A673 (cell line): Measurements from ENCODE around the gene EEF1A2. TPM values are rescaled to one million over a fixed set of nuclear protein-coding genes. Genes with fewer than 3 reads are reported as not detected.

Experiments used
- Bru-seq: library from RNA; stranded (reverse); fragments of 400-500 nt; gene quantifications from one replicate; lab custom pipeline; 2021; lab: Mats Ljungman, UMichigan
- BruChase-seq, 2 experiments: library from RNA; stranded (reverse); fragments of 400-500 nt; gene quantifications; one replicate each; lab custom pipeline; 2021; lab: Mats Ljungman, UMichigan
- BruUV-seq: library from RNA; stranded (reverse); fragments of 400-500 nt; replicated peaks from 2 replicates; lab custom pipeline; 2021; lab: Mats Ljungman, UMichigan
- CTCF ChIA-PET: fragments of 300-600 bp; sonication (Branson Sonifier 250); formaldehyde crosslinking; loops from one replicate; lab custom pipeline; 2022; ENCODE audit warnings: antibody characterized with exemption; lab: Charles Lee
- POLR2A ChIA-PET: fragments of 300-600 bp; sonication (Branson Sonifier 250); formaldehyde crosslinking; loops from one replicate; lab custom pipeline; 2022; ENCODE audit warnings: antibody characterized with exemption; ENCODE audit not compliant: low non-redundant PET; lab: Charles Lee
- DNase-seq: peaks from one replicate; pipeline ENCODE4 v3.0.0-alpha.2; 2015; ENCODE audit warnings: low spot score
- H3K27ac ChIP-seq: fragments of 200-600 bp; sonication (generic); 2 replicates; pipeline ENCODE4 v1.5.1; 2016; ENCODE audit warnings: mixed run types, low read depth, mild to moderate bottlenecking, mixed read lengths, antibody characterized with exemption, low read length; ENCODE audit not compliant: poor library complexity, severe bottlenecking
- H3K27me3 ChIP-seq: fragments of 200-600 bp; sonication (generic); replicated peaks from 2 replicates; pipeline ENCODE4 v1.6.1; 2017; ENCODE audit warnings: mixed run types, low read depth, mild to moderate bottlenecking, mixed read lengths, antibody characterized with exemption, low read length; ENCODE audit not compliant: insufficient read depth, poor library complexity
- H3K36me3 ChIP-seq: fragments of 200-600 bp; sonication (generic); 2 replicates; pipeline ENCODE4 v1.6.1; 2016; ENCODE audit warnings: mixed run types, mild to moderate bottlenecking, mixed read lengths, antibody characterized with exemption, low read length; ENCODE audit not compliant: insufficient read depth, poor library complexity, severe bottlenecking
- H3K4me1 ChIP-seq: fragments of 200-600 bp; sonication (generic); 2 replicates; pipeline ENCODE4 v1.6.1; 2017; ENCODE audit warnings: mixed run types, mild to moderate bottlenecking, mixed read lengths, antibody characterized with exemption, low read length; ENCODE audit not compliant: insufficient read depth, poor library complexity, severe bottlenecking
- H3K4me3 ChIP-seq: fragments of 200-600 bp; sonication (generic); 2 replicates; pipeline ENCODE4 v1.5.1; 2016; ENCODE audit warnings: low read depth, mixed run types, mild to moderate bottlenecking, mixed read lengths, low read length; ENCODE audit not compliant: poor library complexity, severe bottlenecking
- H3K9me3 ChIP-seq: fragments of 200-600 bp; sonication (generic); 2 replicates; pipeline ENCODE4 v1.6.1; 2016; ENCODE audit warnings: mixed run types, low read depth, mild to moderate bottlenecking, mixed read lengths, antibody characterized with exemption, low read length; ENCODE audit not compliant: poor library complexity, severe bottlenecking
- CTCF ChIP-seq: fragments of 300-800, 200-600 bp; sonication (generic); conservative IDR thresholded peaks from 2 replicates; pipeline ENCODE4 v1.5.1; 2017; ENCODE audit warnings: low read depth, mild to moderate bottlenecking, antibody characterized with exemption, low read length, moderate library complexity, mixed read lengths
- EZH2 ChIP-seq: fragments of 200-600 bp; sonication (generic); IDR thresholded peaks from 2 replicates; pipeline ENCODE4 v1.6.1; 2017; ENCODE audit warnings: borderline replicate concordance, low read depth, mild to moderate bottlenecking, mixed read lengths, antibody characterized with exemption, low read length; ENCODE audit not compliant: poor library complexity, severe bottlenecking
- intact Hi-C: fragments of 100-400 bp; cut with micrococcal nuclease; formaldehyde crosslinking; loops from one replicate; pipeline ENCODE4 v1.10.0; 2022; ENCODE audit not compliant: unreplicated experiment
- long read RNA-seq: library from polyadenylated mRNA; stranded (forward); transcript quantifications from one replicate; pipeline ENCODE4 v2.0.0, GENCODE V29; 2022
- total RNA-seq: library from RNA; stranded (reverse); gene quantifications from 2 replicates; pipeline ENCODE4 v1.2.3, GENCODE V29; 2021

Gene EEF1A2
- total RNA-seq = 7.5 and 13.7 TPM in 2 replicates
- Bru-seq, nascent RNA = percentile 24 among the genes with signal in this experiment
- BruChase-seq, experiment 1, labeled RNA remaining after a 2-hour chase = percentile 28 among the genes with signal in this experiment
- percentile 34 among the genes with signal in this experiment for BruChase-seq, experiment 2, labeled RNA remaining after a 6-hour chase
- long read RNA-seq, transcript EEF1A2-201 (8 exons, 2,014 nt) = major isoform, 11 of 15 reads
- long read RNA-seq, partial matches to known transcripts = 1 of 15 reads
- long read RNA-seq, other reads (novel, unspliced or antisense) = 3 of 15 reads

GRCh38 chr20:63498960-63499337, at the start of gene EEF1A2:
Gene EEF1A2 (minus strand): TSS chr20:63499083. CDS start chr20:63497763, 1,320 bp downstream.
- Histone ChIP-seq H3K9me3 (no peaks in the 10 kb centered on the region), H3K27me3 (peaks cover 5% of the 10 kb centered on the region), H3K4me1 (peaks cover 8% of the 10 kb centered on the region), H3K36me3 (no peaks in the 10 kb centered on the region), H3K4me3 (peak within 1 kb of the TSS; percentile 46), H3K27ac (no peak within 1 kb of the TSS)
- ChIA-PET POLR2A (no interaction called here), CTCF (no interaction called here)
- peak; percentile 30 for DNase-seq
- TF ChIP-seq EZH2 = no peak
- no peak for TF ChIP-seq CTCF
- intact Hi-C loops = no loop called here
- BruUV-seq = no TSS peak

GRCh38 chr20:63548542-63548941, 49.7 kb upstream of the EEF1A2 start:
- intact Hi-C loops = no loop called here
- H3K9me3 ChIP-seq = no peaks in the 10 kb centered on the region
- H3K27ac ChIP-seq = no peak overlapping the region
- CTCF ChIA-PET = no interaction called here
- no peak for DNase-seq
- BruUV-seq = no TSS peak
- peaks cover 6% of the 10 kb centered on the region for H3K4me1 ChIP-seq
- no peak overlapping the region for H3K4me3 ChIP-seq
- TF ChIP-seq CTCF = no peak
- no peak for TF ChIP-seq EZH2
- peaks cover 48% of the 10 kb centered on the region for H3K27me3 ChIP-seq
- POLR2A ChIA-PET = no interaction called here
- H3K36me3 ChIP-seq = no peaks in the 10 kb centered on the region

GRCh38 chr20:63547725-63548480, 49.0 kb upstream of the EEF1A2 start, which contains the start of gene SRMS:
Gene SRMS (minus strand): TSS chr20:63547749. CDS start chr20:63547463, 286 bp downstream.
- ChIA-PET CTCF (no interaction called here), POLR2A (no interaction called here)
- H3K36me3 ChIP-seq = no peaks in the 10 kb centered on the region
- no TSS peak for BruUV-seq
- peaks cover 48% of the 10 kb centered on the region for H3K27me3 ChIP-seq
- no peaks in the 10 kb centered on the region for H3K9me3 ChIP-seq
- TF ChIP-seq EZH2 (no peak), CTCF (no peak)
- H3K4me1 ChIP-seq = peaks cover 4% of the 10 kb centered on the region
- no peak within 1 kb of the TSS for H3K27ac ChIP-seq
- no peak within 1 kb of the TSS for H3K4me3 ChIP-seq
- DNase-seq = no peak
- intact Hi-C loops = no loop called here
